ENCODE results near the gene HIVEP3.

DNA sequence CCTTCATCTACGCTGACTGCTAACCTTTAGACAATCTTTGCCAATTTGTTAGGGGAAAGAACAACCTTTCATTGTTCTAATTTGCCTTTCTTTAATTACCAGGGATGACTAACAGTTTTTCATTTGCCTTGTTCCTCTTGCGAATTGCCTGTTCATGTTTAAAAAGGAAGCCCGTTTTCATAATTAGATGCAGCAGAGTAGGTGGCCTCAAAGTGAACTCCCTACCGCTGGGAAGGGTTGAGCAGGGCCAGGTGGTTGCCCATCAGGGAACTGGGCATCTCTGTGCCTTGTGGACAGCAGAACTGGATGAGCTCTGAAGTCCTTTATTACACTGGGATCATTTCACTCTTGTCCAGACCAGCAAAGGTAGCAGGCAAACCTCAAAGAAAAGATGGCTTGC is 59.0 kb downstream of the HIVEP3 start:
- TF ChIP-seq, protein P1, sequence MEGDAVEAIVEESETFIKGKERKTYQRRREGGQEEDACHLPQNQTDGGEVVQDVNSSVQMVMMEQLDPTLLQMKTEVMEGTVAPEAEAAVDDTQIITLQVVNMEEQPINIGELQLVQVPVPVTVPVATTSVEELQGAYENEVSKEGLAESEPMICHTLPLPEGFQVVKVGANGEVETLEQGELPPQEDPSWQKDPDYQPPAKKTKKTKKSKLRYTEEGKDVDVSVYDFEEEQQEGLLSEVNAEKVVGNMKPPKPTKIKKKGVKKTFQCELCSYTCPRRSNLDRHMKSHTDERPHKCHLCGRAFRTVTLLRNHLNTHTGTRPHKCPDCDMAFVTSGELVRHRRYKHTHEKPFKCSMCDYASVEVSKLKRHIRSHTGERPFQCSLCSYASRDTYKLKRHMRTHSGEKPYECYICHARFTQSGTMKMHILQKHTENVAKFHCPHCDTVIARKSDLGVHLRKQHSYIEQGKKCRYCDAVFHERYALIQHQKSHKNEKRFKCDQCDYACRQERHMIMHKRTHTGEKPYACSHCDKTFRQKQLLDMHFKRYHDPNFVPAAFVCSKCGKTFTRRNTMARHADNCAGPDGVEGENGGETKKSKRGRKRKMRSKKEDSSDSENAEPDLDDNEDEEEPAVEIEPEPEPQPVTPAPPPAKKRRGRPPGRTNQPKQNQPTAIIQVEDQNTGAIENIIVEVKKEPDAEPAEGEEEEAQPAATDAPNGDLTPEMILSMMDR (IDR thresholded peaks at IDR 0.05) = no peak
- TF ChIP-seq POLR2A (IDR thresholded peaks at IDR 0.05) = no peak

All from lower leg skin (tissue), 3 donors.